Suppressor macrophage (primary cell): ENCODE results near the gene RETN.

Source experiments
- DNase-seq, 4 experiments: peaks; one replicate each; pipeline ENCODE4 v3.0.0-alpha.2; 2020 to 2022
- total RNA-seq, 17 experiments: gene quantifications; one replicate each; lab custom pipeline; 2026; ENCODE audit warnings: mixed read lengths in 6 of 17, inconsistent platforms in 3 of 17; lab: John Stamatoyannopoulos, UW

The RETN gene
- 0.20 to 2.6 (median 0.72) reads per million in 17 experiments for total RNA-seq

- DNase-seq: no peak
These were observed at the start of gene RETN for GRCh38 chr19:7668842-7669241. TSS of gene RETN (plus strand) at chr19:7669049. CDS start at chr19:7669327, 278 bp downstream.

GRCh38 chr19:7619671-7620441 is 49.0 kb upstream of the RETN start:
- no peak for DNase-seq

GRCh38 chr19:7620442-7621412 is 48.1 kb upstream of the RETN start:
- no peak for DNase-seq

- no peak for DNase-seq
These were observed 45.7 kb upstream of the RETN start for GRCh38 chr19:7622933-7623685.

- no peak for DNase-seq
These were observed 44.9 kb upstream of the RETN start for GRCh38 chr19:7623725-7624603.

GRCh38 chr19:7624810-7625209 is 44.0 kb upstream of the RETN start:
- DNase-seq: no peak

- no peak for DNase-seq
These were observed 43.0 kb upstream of the RETN start for GRCh38 chr19:7625763-7626372.

GRCh38 chr19:7627166-7627565 is 41.7 kb upstream of the RETN start:
- no peak for DNase-seq

GRCh38 chr19:7628589-7629311 is 40.1 kb upstream of the RETN start:
- DNase-seq: peak in 1 of 4 experiments; percentile 12

GRCh38 chr19:7629347-7630054 is 39.3 kb upstream of the RETN start, which contains the start of the genes PET100 and XAB2:
TSS of gene PET100 (plus strand) at chr19:7629793. CDS start at chr19:7629834, 41 bp downstream.
TSS of gene XAB2 (minus strand) at chr19:7629545. CDS start at chr19:7629527, 18 bp downstream.
- peak; percentile 96 to 99 (median 99) for DNase-seq

GRCh38 chr19:7631577-7631976 is 37.3 kb upstream of the RETN start:
- DNase-seq: no peak

GRCh38 chr19:7632340-7633203 is 36.3 kb upstream of the RETN start:
- DNase-seq: no peak

- no peak for DNase-seq
These were observed 35.2 kb upstream of the RETN start, which contains the start of gene PCP2 for GRCh38 chr19:7633698-7634097. TSS of gene PCP2 (minus strand) at chr19:7633719. CDS start at chr19:7633457, 262 bp downstream.

- no peak for DNase-seq
These were observed 33.2 kb upstream of the RETN start for GRCh38 chr19:7635670-7636069.

GRCh38 chr19:7636317-7636690 is 32.5 kb upstream of the RETN start:
- no peak for DNase-seq

GRCh38 chr19:7636691-7637373 is 32.0 kb upstream of the RETN start, which contains the start of gene STXBP2:
TSS of gene STXBP2 (plus strand) at chr19:7637110. CDS start at chr19:7637150, 40 bp downstream.
- DNase-seq: peak; percentile 83 to 95 (median 90)
